Testis (tissue), 5 donors: Measurements from ENCODE around the gene PDGFRA. TPM values are rescaled to one million over a fixed set of nuclear protein-coding genes. Genes with fewer than 3 reads are reported as not detected.

Experiments used
- DNase-seq: peaks from one replicate; pipeline ENCODE4 v3.0.0-alpha.2; 2019
- H3K27ac ChIP-seq, 2 donors: fragments of 200-600 bp; sonication (generic); one replicate each; pipeline ENCODE4 v1.5.1; 2019
- H3K27me3 ChIP-seq: fragments of 200-600 bp; sonication (generic); one replicate; pipeline ENCODE4 v1.5.1; 2019
- H3K36me3 ChIP-seq: fragments of 200-600 bp; sonication (generic); one replicate; pipeline ENCODE4 v1.5.1; 2017; ENCODE audit warnings: low read depth; ENCODE audit errors: missing control alignments
- H3K4me1 ChIP-seq: fragments of 200-600 bp; sonication (generic); one replicate; pipeline ENCODE4 v1.5.1; 2019
- H3K4me3 ChIP-seq, 2 donors: fragments of 200-600 bp; sonication (generic); one replicate each; pipeline ENCODE4 v1.5.1; 2017 to 2019
- H3K9me3 ChIP-seq: fragments of 200-600 bp; sonication (generic); one replicate; pipeline ENCODE4 v1.5.1; 2017
- POLR2A ChIP-seq: fragments of 450-650 bp; IDR thresholded peaks from one replicate; pipeline ENCODE4 v1.6.1; 2017; ENCODE audit warnings: antibody characterized with exemption, mild to moderate bottlenecking, moderate library complexity
- WGBS, 2 donors: methylation state at CpG; one replicate each; pipeline ENCODE4 v1.1.5; 2018; 5-methylcytosine and 5-hydroxymethylcytosine counted together
- intact Hi-C: fragments of 100-400 bp; cut with DNase I; formaldehyde crosslinking; loops from one replicate; pipeline ENCODE4 v1.15.1; 2023; ENCODE audit warnings: low total_unique reads
- long read RNA-seq, 2 donors: transcript quantifications; one replicate each; lab custom pipeline, GENCODE V29; 2026
- polyA plus RNA-seq: library from polyadenylated mRNA; stranded (reverse); fragments of 350-450 nt; fragmentation: Illumina TruSeq; extraction: RNeasy Lipid Tissue Mini Kit (QIAGEN cat#74804); gene quantifications from one replicate; pipeline ENCODE4 v1.2.3, GENCODE V29; 2014; ENCODE audit warnings: low read depth, low replicate concordance; ENCODE audit not compliant: insufficient read depth
- total RNA-seq, 2 donors: library from RNA; depleted of rRNA; stranded (reverse); fragments of >200 nt; gene quantifications; one replicate each; pipeline ENCODE4 v1.2.3, GENCODE V29; 2016
- TF ChIP-seq, protein P1 (sequence below), 3 experiments: fragments of 450-650 bp in 2 of 3; fragments of 200-600 bp in 1 of 3; sonication (generic) in 1 of 3; IDR thresholded peaks; one replicate each; pipeline ENCODE4 v1.5.1; 2016 to 2019; ENCODE audit warnings: antibody characterized with exemption in 3 of 3, mild to moderate bottlenecking in 2 of 3, moderate library complexity in 1 of 3

The PDGFRA gene
- 10 to 100 TPM; 46.5 to 86.1 TPM for total RNA-seq
- polyA plus RNA-seq, result 26.2 TPM
- long read RNA-seq, donor 1, full-length matches to known transcripts, result 14 of 48 reads
- long read RNA-seq, donor 1, partial matches to known transcripts, result 34 of 48 reads
- long read RNA-seq, donor 1, other reads (novel, unspliced or antisense), result 0 of 48 reads
- long read RNA-seq, donor 2, full-length matches to known transcripts, result 14 of 14 reads
- long read RNA-seq, donor 2, partial matches to known transcripts, result 0 of 14 reads
- long read RNA-seq, donor 2, other reads (novel, unspliced or antisense), result 0 of 14 reads

DNA sequence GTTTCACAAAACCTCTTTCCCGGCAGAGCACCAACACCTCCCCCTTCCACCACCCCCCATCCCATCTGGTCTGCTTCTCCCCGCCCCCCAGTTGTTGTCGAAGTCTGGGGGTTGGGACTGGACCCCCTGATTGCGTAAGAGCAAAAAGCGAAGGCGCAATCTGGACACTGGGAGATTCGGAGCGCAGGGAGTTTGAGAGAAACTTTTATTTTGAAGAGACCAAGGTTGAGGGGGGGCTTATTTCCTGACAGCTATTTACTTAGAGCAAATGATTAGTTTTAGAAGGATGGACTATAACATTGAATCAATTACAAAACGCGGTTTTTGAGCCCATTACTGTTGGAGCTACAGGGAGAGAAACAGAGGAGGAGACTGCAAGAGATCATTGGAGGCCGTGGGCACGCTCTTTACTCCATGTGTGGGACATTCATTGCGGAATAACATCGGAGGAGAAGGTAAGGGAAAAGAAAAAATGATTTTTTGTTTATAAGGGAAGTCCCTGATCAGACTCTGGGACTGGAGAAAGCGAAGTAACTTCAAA, at the start of gene PDGFRA:
Gene PDGFRA (plus strand): TSS at position 333 of the 541 bp plus-strand sequence. CDS start 29,476 bp downstream, outside the sequence.
- TF ChIP-seq POLR2A, result no peak
- TF ChIP-seq, protein P1, sequence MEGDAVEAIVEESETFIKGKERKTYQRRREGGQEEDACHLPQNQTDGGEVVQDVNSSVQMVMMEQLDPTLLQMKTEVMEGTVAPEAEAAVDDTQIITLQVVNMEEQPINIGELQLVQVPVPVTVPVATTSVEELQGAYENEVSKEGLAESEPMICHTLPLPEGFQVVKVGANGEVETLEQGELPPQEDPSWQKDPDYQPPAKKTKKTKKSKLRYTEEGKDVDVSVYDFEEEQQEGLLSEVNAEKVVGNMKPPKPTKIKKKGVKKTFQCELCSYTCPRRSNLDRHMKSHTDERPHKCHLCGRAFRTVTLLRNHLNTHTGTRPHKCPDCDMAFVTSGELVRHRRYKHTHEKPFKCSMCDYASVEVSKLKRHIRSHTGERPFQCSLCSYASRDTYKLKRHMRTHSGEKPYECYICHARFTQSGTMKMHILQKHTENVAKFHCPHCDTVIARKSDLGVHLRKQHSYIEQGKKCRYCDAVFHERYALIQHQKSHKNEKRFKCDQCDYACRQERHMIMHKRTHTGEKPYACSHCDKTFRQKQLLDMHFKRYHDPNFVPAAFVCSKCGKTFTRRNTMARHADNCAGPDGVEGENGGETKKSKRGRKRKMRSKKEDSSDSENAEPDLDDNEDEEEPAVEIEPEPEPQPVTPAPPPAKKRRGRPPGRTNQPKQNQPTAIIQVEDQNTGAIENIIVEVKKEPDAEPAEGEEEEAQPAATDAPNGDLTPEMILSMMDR (IDR thresholded peaks at IDR 0.05), result no peak
- no peaks in the 10 kb centered on the region for H3K9me3 ChIP-seq
- intact Hi-C loops, result loop anchor here (5.0 to 10.0 kb wide), 2 partner anchors 324 to 1227 kb away; no protein-coding TSS in a partner anchor
- 8 to 16% methylated on average over 15 of the region's 15 CpGs for WGBS, 2 donors
- H3K27me3 ChIP-seq, result no peaks in the 10 kb centered on the region
- no peaks in the 10 kb centered on the region for H3K36me3 ChIP-seq
- DNase-seq, result peak; percentile 86
- peak within 1 kb of the TSS; percentile 84 to 88 for H3K27ac ChIP-seq
- H3K4me3 ChIP-seq, result peak within 1 kb of the TSS; percentile 77 to 81
- peaks cover 26% of the 10 kb centered on the region for H3K4me1 ChIP-seq

DNA sequence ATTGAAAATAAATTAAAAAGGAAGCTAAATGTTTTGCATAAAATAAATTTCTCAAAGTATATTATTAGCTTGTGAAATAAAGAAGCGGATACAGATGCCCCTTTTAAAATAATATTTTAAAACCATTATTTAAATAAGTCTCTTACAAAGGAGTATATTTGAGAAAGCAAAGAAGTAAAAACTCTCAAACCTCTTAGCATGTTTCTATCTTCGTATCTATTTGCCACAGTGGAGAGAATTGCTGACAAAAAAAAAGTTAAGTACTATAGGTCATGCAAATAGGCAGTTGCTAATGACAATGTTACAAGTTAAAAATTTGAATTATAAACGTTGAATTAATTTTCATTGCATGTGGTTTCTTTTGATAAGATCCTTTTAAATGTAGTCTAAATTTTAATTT, 44.5 kb upstream of the PDGFRA start:
- no peak for DNase-seq
- H3K27ac ChIP-seq, result no peak overlapping the region
- no peak overlapping the region for H3K4me3 ChIP-seq
- WGBS, 2 donors, result 48 to 70% methylated on average over 3 of the region's 3 CpGs
- intact Hi-C loops, result no loop called here
- no peaks in the 10 kb centered on the region for H3K9me3 ChIP-seq
- TF ChIP-seq, protein P1 (IDR thresholded peaks at IDR 0.05), result no peak
- TF ChIP-seq POLR2A, result no peak
- no peaks in the 10 kb centered on the region for H3K4me1 ChIP-seq
- no peaks in the 10 kb centered on the region for H3K36me3 ChIP-seq
- H3K27me3 ChIP-seq, result no peaks in the 10 kb centered on the region

DNA sequence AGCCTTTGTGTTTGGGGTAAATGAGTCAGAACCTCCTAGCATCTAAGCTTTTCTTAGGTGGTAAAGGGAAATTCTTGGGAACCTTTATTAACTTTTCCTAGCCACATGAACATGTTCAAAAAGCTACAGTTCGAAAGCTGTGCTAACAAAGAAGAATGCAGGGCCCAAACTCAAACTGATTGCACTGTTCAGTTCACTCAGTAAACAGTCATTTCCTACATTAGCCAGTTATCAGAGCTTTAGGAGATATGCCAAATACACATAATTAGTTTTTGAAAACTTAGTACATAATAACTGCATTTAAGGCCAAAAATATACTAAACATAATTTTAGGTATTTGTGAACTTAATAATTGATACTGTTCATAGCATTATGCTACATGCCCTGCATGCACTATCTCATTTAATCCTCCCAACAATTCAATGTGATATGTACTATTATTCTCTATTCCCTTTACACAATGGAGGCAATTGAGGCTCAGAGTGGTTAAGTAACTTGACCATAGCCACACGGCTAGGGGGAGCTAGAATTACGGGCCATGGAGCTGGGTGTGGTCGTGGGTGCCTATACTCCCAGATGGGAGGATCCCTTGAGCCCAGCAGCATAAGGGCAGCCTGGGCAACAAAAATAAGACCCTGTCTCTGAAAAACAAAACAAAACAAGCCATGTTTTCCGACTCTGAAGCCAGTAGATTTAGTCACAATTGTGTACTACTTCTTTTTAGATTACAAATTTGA, 43.9 kb upstream of the PDGFRA start:
- WGBS, 2 donors, result 66 to 86% methylated on average over 5 of the region's 5 CpGs
- no peak for DNase-seq
- Histone ChIP-seq H3K27ac (no peak overlapping the region), H3K36me3 (no peaks in the 10 kb centered on the region), H3K4me1 (no peaks in the 10 kb centered on the region), H3K9me3 (no peaks in the 10 kb centered on the region), H3K27me3 (no peaks in the 10 kb centered on the region), H3K4me3 (no peak overlapping the region)
- intact Hi-C loops, result no loop called here
- TF ChIP-seq, protein P1 (IDR thresholded peaks at IDR 0.05), result no peak
- no peak for TF ChIP-seq POLR2A

DNA sequence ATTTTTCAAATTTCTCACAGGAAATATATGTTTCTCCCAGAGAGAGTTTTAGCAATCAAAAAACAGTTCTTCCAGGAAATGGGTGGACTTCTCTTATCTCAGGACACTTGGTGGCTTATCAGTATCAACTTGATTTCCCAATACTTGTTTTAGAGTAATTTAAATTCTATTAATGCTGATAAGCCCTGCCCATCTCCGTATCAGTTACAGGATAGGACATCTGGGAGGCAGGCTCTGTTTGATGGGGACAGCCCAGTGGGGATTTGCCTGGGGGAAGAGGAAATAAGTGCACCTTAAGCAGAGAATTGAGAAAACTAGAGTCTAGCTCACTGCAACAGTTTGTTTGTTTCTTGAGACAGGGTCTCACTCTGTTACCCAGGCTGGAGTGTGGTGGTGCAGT, 43.2 kb upstream of the PDGFRA start:
- no peaks in the 10 kb centered on the region for H3K4me1 ChIP-seq
- intact Hi-C loops, result no loop called here
- H3K27me3 ChIP-seq, result no peaks in the 10 kb centered on the region
- TF ChIP-seq POLR2A, result no peak
- TF ChIP-seq, protein P1 (IDR thresholded peaks at IDR 0.05), result no peak
- no peaks in the 10 kb centered on the region for H3K9me3 ChIP-seq
- no peak overlapping the region for H3K27ac ChIP-seq
- DNase-seq, result no peak
- H3K36me3 ChIP-seq, result no peaks in the 10 kb centered on the region
- H3K4me3 ChIP-seq, result no peak overlapping the region
- WGBS, 2 donors, result 51 to 81% methylated on average over 1 of the region's 1 CpG
